PC-9 (cell line): ENCODE data around the gene TPRG1.

ENCODE experiments used
- CTCF ChIP-seq: fragments of 200-600 bp; sonication (generic); conservative IDR thresholded peaks from 2 replicates; pipeline ENCODE4 v1.6.1; 2017; ENCODE audit warnings: mixed run types, antibody characterized with exemption, mild to moderate bottlenecking, moderate library complexity
- EZH2 ChIP-seq: fragments of 200-600 bp; sonication (generic); IDR thresholded peaks from 2 replicates; pipeline ENCODE4 v1.8.0; 2017; ENCODE audit warnings: antibody characterized with exemption, low read depth

DNA sequence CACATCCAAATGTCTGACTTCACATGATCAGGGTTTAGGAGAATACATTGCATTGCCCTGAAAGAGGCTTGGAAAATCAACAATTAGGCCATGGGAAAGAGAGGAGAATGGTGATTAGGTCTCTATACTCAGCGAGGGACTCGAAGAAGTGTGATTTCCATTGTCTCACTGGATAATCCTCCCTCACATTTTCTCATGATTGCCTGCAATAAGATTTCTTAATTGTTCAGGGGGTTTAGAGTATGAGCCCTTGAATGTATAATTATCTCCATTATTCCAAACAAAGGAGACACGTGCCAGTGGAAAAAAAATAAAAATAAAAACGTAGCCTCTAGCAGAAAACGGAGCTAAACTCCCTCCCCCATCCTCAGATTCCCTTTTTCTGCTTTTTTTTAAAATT lies 173.2 kb downstream of the TPRG1 start:
- no peak for TF ChIP-seq CTCF
- TF ChIP-seq EZH2 = no peak
